H1 (cell line): ENCODE measurements around the gene SWI5.

ENCODE experiments used
- NRF1 ChIP-seq: IDR thresholded peaks from 2 replicates; pipeline ENCODE4 v1.6.1; 2011; ENCODE audit warnings: mild to moderate bottlenecking, low read depth, low read length, improper control_type of control experiment
- TAF1 ChIP-seq: IDR thresholded peaks from 2 replicates; pipeline ENCODE4 v1.6.1; 2011; ENCODE audit warnings: mild to moderate bottlenecking, low read depth, low read length

- TF ChIP-seq TAF1 (no peak), NRF1 (no peak)
Observed at GRCh38 chr9:128297221-128297773, 21.2 kb downstream of the SWI5 start.
